OCI-LY3 (cell line): Measurements from ENCODE around the gene EDEM1.

Experiments
- H2AFZ ChIP-seq: fragments of 200-600, 300-600 bp; shearing (Covaris generic); 2 replicates; pipeline ENCODE4 v1.6.0; 2014; ENCODE audit warnings: antibody characterized with exemption, low read depth, low read length
- H3K27ac ChIP-seq: fragments of 200-600, 300-600 bp; sonication (generic); 2 replicates; pipeline ENCODE4 v1.5.1; 2014; ENCODE audit warnings: mild to moderate bottlenecking, low read length, moderate library complexity, mixed read lengths
- H3K27me3 ChIP-seq: fragments of 200-600, 300-600 bp; sonication (generic); 2 replicates; pipeline ENCODE4 v1.6.1; 2014; ENCODE audit warnings: low read depth, low read length, mixed read lengths
- H3K36me3 ChIP-seq: fragments of 200-600, 300-600 bp; sonication (generic); replicated peaks from 2 replicates; pipeline ENCODE3; 2014; ENCODE audit warnings: low read depth, low read length, mixed read lengths
- H3K4me1 ChIP-seq: fragments of 300-600, 200-600 bp; sonication (generic); 2 replicates; pipeline ENCODE4 v1.6.1; 2014; ENCODE audit warnings: low read length, mixed read lengths
- H3K4me2 ChIP-seq: fragments of 200-600, 300-600 bp; sonication (generic); 2 replicates; pipeline ENCODE4 v1.6.1; 2014; ENCODE audit warnings: low read length, mixed read lengths
- H3K4me3 ChIP-seq: fragments of 300-600, 200-600 bp; sonication (generic); 2 replicates; pipeline ENCODE4 v1.5.1; 2014; ENCODE audit warnings: antibody characterized with exemption, mild to moderate bottlenecking, low read length, moderate library complexity
- H3K79me2 ChIP-seq: fragments of 300-600, 200-600 bp; shearing (Covaris generic); 2 replicates; pipeline ENCODE4 v1.6.1; 2014; ENCODE audit warnings: mild to moderate bottlenecking, low read length, mixed read lengths
- H3K9ac ChIP-seq: fragments of 300-600, 200-600 bp; shearing (Covaris generic); 2 replicates; pipeline ENCODE4 v1.6.0; 2014; ENCODE audit warnings: mild to moderate bottlenecking, low read length, moderate library complexity
- H3K9me3 ChIP-seq: fragments of 200-600, 300-600 bp; shearing (Covaris generic); 2 replicates; pipeline ENCODE4 v1.6.1; 2014; ENCODE audit warnings: low read length, mixed read lengths; ENCODE audit not compliant: insufficient read depth
- H4K20me1 ChIP-seq: fragments of 200-600, 300-600 bp; sonication (generic); 2 replicates; pipeline ENCODE4 v1.6.1; 2016; ENCODE audit warnings: low read length, mixed read lengths; ENCODE audit not compliant: insufficient read depth
- EZH2phosphoT487 ChIP-seq: fragments of 200-600 bp; shearing (Covaris generic); IDR thresholded peaks from 2 replicates; pipeline ENCODE4 v1.6.1; 2018; ENCODE audit warnings: antibody characterized with exemption, mixed run types, low read depth
- TF ChIP-seq, protein P1 (sequence below): fragments of 200-600, 300-600 bp; sonication (generic); IDR thresholded peaks from 2 replicates; pipeline ENCODE4 v1.5.1; 2014; ENCODE audit warnings: antibody characterized with exemption, low read length, low read depth

Gene EDEM1

DNA sequence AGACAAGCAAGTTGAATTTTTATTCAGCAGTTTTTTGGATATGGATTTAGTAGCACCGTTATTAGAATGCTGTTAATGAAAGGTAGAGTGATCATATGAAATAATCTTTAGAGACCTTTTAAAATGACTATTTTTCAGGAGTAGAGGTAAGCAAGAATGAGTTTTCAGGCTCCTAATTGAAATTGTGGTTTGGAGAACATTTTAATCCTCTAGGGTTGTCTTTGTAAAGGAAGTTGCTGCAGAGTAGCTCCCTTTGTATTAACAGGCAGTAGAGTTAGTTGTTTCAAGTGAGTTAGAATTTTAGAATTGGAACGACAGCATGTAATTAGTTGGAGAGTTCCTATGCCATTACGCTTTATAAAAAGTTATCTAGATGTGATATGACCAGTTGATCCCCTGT, 27.2 kb upstream of the EDEM1 start:
- H3K9me3 ChIP-seq: no peaks in the 10 kb centered on the region
- H3K36me3 ChIP-seq: no peaks in the 10 kb centered on the region
- H3K27me3 ChIP-seq: no peaks in the 10 kb centered on the region
- peaks cover 90% of the 10 kb centered on the region for H3K79me2 ChIP-seq
- no peak overlapping the region for H2AFZ ChIP-seq
- no peak overlapping the region for H3K27ac ChIP-seq
- no peaks in the 10 kb centered on the region for H3K4me1 ChIP-seq
- H4K20me1 ChIP-seq: peaks cover 33% of the 10 kb centered on the region
- no peak overlapping the region for H3K4me3 ChIP-seq
- H3K4me2 ChIP-seq: no peak overlapping the region
- no peak overlapping the region for H3K9ac ChIP-seq
- TF ChIP-seq EZH2phosphoT487: no peak
- TF ChIP-seq, protein P1, sequence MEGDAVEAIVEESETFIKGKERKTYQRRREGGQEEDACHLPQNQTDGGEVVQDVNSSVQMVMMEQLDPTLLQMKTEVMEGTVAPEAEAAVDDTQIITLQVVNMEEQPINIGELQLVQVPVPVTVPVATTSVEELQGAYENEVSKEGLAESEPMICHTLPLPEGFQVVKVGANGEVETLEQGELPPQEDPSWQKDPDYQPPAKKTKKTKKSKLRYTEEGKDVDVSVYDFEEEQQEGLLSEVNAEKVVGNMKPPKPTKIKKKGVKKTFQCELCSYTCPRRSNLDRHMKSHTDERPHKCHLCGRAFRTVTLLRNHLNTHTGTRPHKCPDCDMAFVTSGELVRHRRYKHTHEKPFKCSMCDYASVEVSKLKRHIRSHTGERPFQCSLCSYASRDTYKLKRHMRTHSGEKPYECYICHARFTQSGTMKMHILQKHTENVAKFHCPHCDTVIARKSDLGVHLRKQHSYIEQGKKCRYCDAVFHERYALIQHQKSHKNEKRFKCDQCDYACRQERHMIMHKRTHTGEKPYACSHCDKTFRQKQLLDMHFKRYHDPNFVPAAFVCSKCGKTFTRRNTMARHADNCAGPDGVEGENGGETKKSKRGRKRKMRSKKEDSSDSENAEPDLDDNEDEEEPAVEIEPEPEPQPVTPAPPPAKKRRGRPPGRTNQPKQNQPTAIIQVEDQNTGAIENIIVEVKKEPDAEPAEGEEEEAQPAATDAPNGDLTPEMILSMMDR: no peak

DNA sequence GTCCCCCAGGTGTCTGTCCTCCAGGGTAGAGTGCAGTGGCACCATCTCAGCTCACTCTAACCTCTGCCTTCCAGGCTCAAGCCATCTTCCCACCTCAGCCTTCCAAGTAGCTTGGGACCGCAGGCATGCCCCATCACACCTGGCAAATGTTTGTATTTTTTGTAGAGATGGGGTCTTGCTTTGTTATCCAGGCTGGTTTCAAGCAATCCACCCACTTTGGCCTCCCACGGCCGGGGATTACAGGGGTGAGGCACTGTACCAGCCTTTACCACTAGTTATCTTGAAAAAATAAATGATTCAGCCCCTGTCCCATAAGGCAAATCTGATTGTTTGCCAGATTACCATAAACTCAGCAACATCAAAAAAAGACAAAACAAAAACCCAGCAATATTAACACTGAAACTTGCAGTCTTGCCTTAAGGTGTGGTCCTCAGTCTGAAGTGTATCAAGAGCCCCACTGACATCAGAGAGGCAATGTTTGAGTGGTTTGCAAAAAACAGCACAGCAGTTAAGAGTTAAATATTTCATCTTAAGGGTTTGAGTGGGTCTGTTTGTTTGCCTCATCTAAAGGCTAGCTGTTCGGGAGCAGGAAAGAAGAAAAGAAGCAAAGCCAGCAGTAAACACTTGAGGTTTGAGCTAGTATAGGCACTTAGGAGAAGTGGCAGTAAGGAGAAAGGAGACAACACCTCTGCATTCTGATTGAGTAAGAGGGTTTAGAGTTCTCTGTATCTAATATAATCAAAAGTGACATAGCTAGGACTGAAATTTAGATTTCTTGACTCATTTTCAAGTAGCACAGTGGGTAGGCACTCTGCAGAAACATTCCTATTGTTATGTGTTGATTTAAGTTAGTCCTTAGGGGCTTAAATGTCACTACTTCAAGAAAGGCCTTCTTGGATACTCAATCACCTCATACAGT, 26.3 kb upstream of the EDEM1 start:
- Histone ChIP-seq H3K9ac (no peak overlapping the region), H3K4me1 (no peaks in the 10 kb centered on the region), H3K27ac (no peak overlapping the region), H3K27me3 (no peaks in the 10 kb centered on the region), H3K4me3 (no peak overlapping the region), H3K4me2 (no peak overlapping the region), H4K20me1 (peaks cover 38% of the 10 kb centered on the region), H3K36me3 (no peaks in the 10 kb centered on the region), H2AFZ (no peak overlapping the region), H3K79me2 (peaks cover 86% of the 10 kb centered on the region), H3K9me3 (no peaks in the 10 kb centered on the region)
- TF ChIP-seq EZH2phosphoT487: no peak
- TF ChIP-seq, protein P1: no peak

DNA sequence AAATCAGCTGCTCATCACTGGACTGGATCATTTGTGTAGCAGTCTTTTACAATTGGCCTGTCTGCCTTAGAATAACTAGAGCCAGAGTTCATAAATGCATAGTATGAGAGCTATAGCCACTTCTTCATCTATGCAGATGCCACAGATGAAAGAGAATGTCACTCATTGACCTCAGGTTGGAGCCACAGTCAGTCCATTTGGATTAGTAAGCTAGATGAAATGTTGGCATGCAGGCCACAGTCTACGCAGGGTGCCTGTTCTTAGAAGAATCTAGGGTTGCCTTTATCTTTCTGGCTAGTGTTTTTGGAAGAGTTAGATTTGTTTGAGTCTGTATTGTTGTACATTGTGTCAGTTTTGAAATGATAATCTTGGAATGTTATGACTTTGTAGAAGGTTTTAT, 25.4 kb upstream of the EDEM1 start:
- Histone ChIP-seq H3K36me3 (no peaks in the 10 kb centered on the region), H3K9ac (no peak overlapping the region), H3K4me3 (no peak overlapping the region), H3K4me1 (no peaks in the 10 kb centered on the region), H3K79me2 (peaks cover 86% of the 10 kb centered on the region), H3K4me2 (no peak overlapping the region), H3K9me3 (no peaks in the 10 kb centered on the region), H4K20me1 (peaks cover 37% of the 10 kb centered on the region), H3K27me3 (no peaks in the 10 kb centered on the region), H3K27ac (no peak overlapping the region), H2AFZ (no peak overlapping the region)
- TF ChIP-seq, protein P1: no peak
- TF ChIP-seq EZH2phosphoT487: no peak

DNA sequence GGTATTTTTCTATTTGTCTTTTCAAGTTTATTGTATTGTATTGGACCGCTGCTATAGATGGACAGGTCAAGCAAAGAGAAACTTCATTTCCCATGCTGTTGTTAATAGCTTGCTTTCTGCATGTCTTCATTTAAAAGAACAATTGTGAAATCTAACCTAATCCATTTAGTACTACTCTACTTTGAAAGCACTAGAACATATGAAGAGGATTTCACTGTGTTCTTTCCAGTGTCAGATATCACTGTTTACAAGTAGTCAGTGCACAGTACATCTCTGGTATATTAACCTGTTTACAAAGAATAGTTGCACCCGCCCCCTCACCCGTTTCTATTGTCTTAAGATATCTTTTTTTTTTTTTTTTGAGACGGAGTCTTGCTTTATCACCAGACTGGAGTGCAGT, 21.8 kb upstream of the EDEM1 start:
- H3K4me3 ChIP-seq: no peak overlapping the region
- no peak overlapping the region for H2AFZ ChIP-seq
- H3K9me3 ChIP-seq: no peaks in the 10 kb centered on the region
- no peaks in the 10 kb centered on the region for H3K27me3 ChIP-seq
- H3K79me2 ChIP-seq: peaks cover 84% of the 10 kb centered on the region
- H3K9ac ChIP-seq: no peak overlapping the region
- H3K27ac ChIP-seq: no peak overlapping the region
- no peaks in the 10 kb centered on the region for H3K36me3 ChIP-seq
- no peak overlapping the region for H3K4me2 ChIP-seq
- no peak for TF ChIP-seq EZH2phosphoT487
- TF ChIP-seq, protein P1: no peak
- H4K20me1 ChIP-seq: peaks cover 38% of the 10 kb centered on the region
- H3K4me1 ChIP-seq: peaks cover 9% of the 10 kb centered on the region
